Hepatocyte (in vitro differentiated cells): ENCODE results near the gene PGM1. TPM values are rescaled to one million over a fixed set of nuclear protein-coding genes. Genes with fewer than 3 reads are reported as not detected.

Source experiments
- DNase-seq: peaks from one replicate; pipeline ENCODE4 v3.0.0-alpha.2; 2016; ENCODE audit warnings: low spot score
- H2AFZ ChIP-seq: fragments of 200-600 bp; sonication (generic); 2 replicates; pipeline ENCODE4 v1.6.0; 2016; ENCODE audit warnings: antibody characterized with exemption, mild to moderate bottlenecking
- H3K27ac ChIP-seq: fragments of 200-600 bp; sonication (generic); 2 replicates; pipeline ENCODE4 v1.5.1; 2016; ENCODE audit warnings: mild to moderate bottlenecking
- H3K27me3 ChIP-seq: fragments of 200-600 bp; sonication (generic); 2 replicates; pipeline ENCODE4 v1.6.1; 2016
- H3K36me3 ChIP-seq: fragments of 200-600 bp; sonication (generic); replicated peaks from 2 replicates; pipeline ENCODE4 v1.5.1; 2016; ENCODE audit warnings: low read depth; ENCODE audit not compliant: insufficient read depth
- H3K4me1 ChIP-seq: fragments of 200-600 bp; sonication (generic); 2 replicates; pipeline ENCODE4 v1.5.1; 2016; ENCODE audit warnings: mild to moderate bottlenecking, moderate library complexity; ENCODE audit not compliant: insufficient read depth
- H3K4me2 ChIP-seq: fragments of 200-600 bp; sonication (generic); 2 replicates; pipeline ENCODE4 v1.6.0; 2016
- H3K4me3 ChIP-seq: fragments of 200-600 bp; sonication (generic); 2 replicates; pipeline ENCODE4 v1.5.1; 2016; ENCODE audit warnings: mild to moderate bottlenecking
- H3K79me2 ChIP-seq: fragments of 200-600 bp; sonication (generic); 2 replicates; pipeline ENCODE4 v1.6.0; 2017; ENCODE audit warnings: mild to moderate bottlenecking
- H3K9me2 ChIP-seq: fragments of 200-600 bp; sonication (generic); replicated peaks from 2 replicates; pipeline ENCODE4 v1.6.0; 2017; ENCODE audit warnings: mild to moderate bottlenecking; ENCODE audit not compliant: insufficient read depth
- H3K9me3 ChIP-seq: fragments of 200-600 bp; sonication (generic); 2 replicates; pipeline ENCODE4 v1.5.1; 2016; ENCODE audit warnings: low read depth, mild to moderate bottlenecking
- H4K20me1 ChIP-seq: fragments of 200-600 bp; sonication (generic); 2 replicates; pipeline ENCODE4 v1.6.0; 2016; ENCODE audit warnings: mild to moderate bottlenecking; ENCODE audit not compliant: insufficient read depth, poor library complexity, severe bottlenecking
- EZH2 ChIP-seq: fragments of 200-600 bp; sonication (generic); IDR thresholded peaks from 2 replicates; pipeline ENCODE4 v1.6.1; 2016; ENCODE audit warnings: antibody characterized with exemption, mild to moderate bottlenecking, borderline replicate concordance
- EZH2phosphoT487 ChIP-seq: fragments of 200-600 bp; sonication (generic); IDR thresholded peaks from one replicate; pipeline ENCODE4 v1.6.1; 2018; ENCODE audit warnings: antibody characterized with exemption, mild to moderate bottlenecking, low read depth, moderate library complexity; ENCODE audit not compliant: unreplicated experiment, severe bottlenecking
- WGBS: methylation state at CpG from one replicate; pipeline ENCODE4 v1.1.6; 2016; ENCODE audit warnings: low lambda C conversion rate; ENCODE audit errors: missing lambda C conversion rate; 5-methylcytosine and 5-hydroxymethylcytosine counted together
- polyA plus RNA-seq: library from polyadenylated mRNA; unstranded; fragments of >200 nt; fragmentation: Nextera tagmentation; extraction: Ambion mirVana; gene quantifications from 2 replicates; pipeline ENCODE4 v1.2.1, GENCODE V29; 2016
- total RNA-seq: library from RNA; depleted of rRNA; stranded (reverse); fragments of >200 nt; gene quantifications from 2 replicates; pipeline ENCODE4 v1.2.3, GENCODE V29; 2014
- TF ChIP-seq, protein P1 (sequence below): fragments of 200-600 bp; sonication (generic); IDR thresholded peaks from 2 replicates; pipeline ENCODE4 v1.5.1; 2016; ENCODE audit warnings: antibody characterized with exemption, mild to moderate bottlenecking; ENCODE audit not compliant: poor library complexity

The PGM1 gene
- total and polyA plus RNA-seq, 2 experiments from 2014 or later, result 85.0 to 88.9 TPM

DNA sequence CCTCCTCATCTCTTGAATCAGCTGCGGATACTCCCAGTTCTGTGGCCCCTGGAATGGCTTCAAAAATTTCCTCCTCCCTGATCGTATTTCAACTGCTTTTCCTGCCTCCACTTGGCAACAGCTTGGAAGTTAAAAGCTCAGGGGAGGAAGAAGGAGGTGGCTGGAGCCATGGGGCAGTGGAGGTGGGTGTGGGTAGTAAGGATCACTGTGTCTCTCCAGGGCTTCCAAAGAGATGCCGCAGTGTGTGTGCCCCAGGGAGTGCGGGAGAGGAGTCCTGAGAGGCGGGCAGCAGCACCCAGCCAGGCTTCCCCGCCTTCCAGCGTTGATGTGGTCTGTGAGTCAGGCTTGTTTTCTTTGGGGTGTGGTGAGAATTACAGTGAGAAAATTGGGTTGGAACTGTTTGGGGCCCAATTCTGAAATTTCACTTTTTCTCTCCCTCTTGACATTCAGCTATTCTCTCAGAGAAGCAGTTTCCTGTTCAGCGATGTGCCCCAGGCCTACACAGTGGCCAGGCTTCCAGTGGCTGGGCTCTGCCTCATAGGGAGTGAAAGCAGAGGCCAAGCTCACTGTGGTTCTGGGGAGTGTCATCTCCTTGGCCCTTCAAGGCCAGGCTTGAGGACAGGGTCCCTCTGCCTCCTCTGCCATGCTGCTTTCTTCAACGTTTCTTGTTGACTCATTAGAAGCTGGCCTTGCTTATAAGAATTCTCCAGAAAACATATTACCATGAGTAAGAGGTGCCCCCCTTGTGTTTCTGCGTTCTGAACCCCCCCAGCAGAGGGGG is 69.0 kb downstream of the PGM1 start:
- 72% methylated on average over 9 of the region's 10 CpGs for WGBS

DNA sequence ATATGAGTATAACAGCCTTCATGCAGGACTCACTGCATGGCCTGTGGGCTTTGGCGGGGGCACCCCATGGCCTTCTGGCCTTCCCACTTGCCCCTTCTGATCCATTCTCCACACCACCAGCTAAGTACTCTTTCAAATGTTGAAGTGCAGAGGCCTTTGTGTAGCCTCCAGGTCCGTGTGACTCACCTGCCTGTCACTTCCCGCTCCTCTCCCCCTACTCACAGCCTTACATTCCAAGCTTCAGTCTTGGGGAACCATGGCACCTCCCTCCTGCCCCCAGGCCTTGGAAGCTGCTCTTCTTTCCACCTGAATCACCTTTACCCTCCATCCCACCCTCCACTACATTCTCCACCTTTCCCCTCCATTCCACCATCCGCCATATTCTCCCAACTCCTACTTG is 69.6 kb downstream of the PGM1 start:
- Histone ChIP-seq H3K36me3 (no peaks in the 10 kb centered on the region), H3K4me3 (no peak overlapping the region), H3K9me3 (no peaks in the 10 kb centered on the region), H3K4me2 (no peak overlapping the region), H3K27ac (peak overlapping the region; percentile 61), H3K4me1 (no peaks in the 10 kb centered on the region), H3K27me3 (no peaks in the 10 kb centered on the region), H4K20me1 (no peaks in the 10 kb centered on the region), H3K79me2 (no peaks in the 10 kb centered on the region), H2AFZ (no peak overlapping the region), H3K9me2 (no peaks in the 10 kb centered on the region)
- WGBS, result 75% methylated on average over 4 of the region's 4 CpGs
- DNase-seq, result no peak
- TF ChIP-seq EZH2phosphoT487, result no peak

More for the DNA sequence above, 69.0 kb downstream of the PGM1 start:
- Histone ChIP-seq H4K20me1 (no peaks in the 10 kb centered on the region), H3K9me2 (no peaks in the 10 kb centered on the region), H3K9me3 (no peaks in the 10 kb centered on the region), H3K4me1 (no peaks in the 10 kb centered on the region), H3K36me3 (no peaks in the 10 kb centered on the region), H3K4me2 (no peak overlapping the region), H3K79me2 (no peaks in the 10 kb centered on the region), H3K4me3 (no peak overlapping the region), H2AFZ (no peak overlapping the region), H3K27me3 (no peaks in the 10 kb centered on the region), H3K27ac (peak overlapping the region; percentile 5)
- TF ChIP-seq EZH2 (no peak), EZH2phosphoT487 (no peak)
- TF ChIP-seq, protein P1, sequence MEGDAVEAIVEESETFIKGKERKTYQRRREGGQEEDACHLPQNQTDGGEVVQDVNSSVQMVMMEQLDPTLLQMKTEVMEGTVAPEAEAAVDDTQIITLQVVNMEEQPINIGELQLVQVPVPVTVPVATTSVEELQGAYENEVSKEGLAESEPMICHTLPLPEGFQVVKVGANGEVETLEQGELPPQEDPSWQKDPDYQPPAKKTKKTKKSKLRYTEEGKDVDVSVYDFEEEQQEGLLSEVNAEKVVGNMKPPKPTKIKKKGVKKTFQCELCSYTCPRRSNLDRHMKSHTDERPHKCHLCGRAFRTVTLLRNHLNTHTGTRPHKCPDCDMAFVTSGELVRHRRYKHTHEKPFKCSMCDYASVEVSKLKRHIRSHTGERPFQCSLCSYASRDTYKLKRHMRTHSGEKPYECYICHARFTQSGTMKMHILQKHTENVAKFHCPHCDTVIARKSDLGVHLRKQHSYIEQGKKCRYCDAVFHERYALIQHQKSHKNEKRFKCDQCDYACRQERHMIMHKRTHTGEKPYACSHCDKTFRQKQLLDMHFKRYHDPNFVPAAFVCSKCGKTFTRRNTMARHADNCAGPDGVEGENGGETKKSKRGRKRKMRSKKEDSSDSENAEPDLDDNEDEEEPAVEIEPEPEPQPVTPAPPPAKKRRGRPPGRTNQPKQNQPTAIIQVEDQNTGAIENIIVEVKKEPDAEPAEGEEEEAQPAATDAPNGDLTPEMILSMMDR, result no peak
- DNase-seq, result no peak

DNA sequence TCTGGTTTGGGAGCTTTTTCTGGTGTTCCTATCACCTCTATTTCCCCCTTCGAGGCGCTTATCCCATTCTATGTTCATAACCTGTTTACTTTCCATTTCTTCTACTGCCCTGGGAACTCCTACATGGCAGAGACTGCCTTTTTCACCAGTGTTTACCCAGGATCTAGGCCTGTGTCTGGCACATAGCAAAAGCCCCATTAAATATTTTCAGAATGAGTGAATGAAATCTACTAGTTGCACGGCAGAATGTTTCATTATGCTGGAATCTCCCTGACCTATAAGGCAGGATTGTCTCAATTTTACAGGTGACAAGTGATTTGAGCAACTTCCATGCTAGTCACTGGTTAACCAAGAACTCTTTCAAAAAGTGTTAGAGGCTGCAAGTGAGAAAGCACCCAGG is 70.1 kb downstream of the PGM1 start:
- Histone ChIP-seq H3K27me3 (no peaks in the 10 kb centered on the region), H3K36me3 (no peaks in the 10 kb centered on the region), H3K9me3 (no peaks in the 10 kb centered on the region), H3K9me2 (no peaks in the 10 kb centered on the region), H3K4me2 (no peak overlapping the region), H3K27ac (peak overlapping the region; percentile 61), H3K4me3 (no peak overlapping the region), H3K79me2 (no peaks in the 10 kb centered on the region), H4K20me1 (no peaks in the 10 kb centered on the region), H2AFZ (no peak overlapping the region), H3K4me1 (no peaks in the 10 kb centered on the region)
- 79% methylated on average over 3 of the region's 3 CpGs for WGBS
- DNase-seq, result no peak
- TF ChIP-seq EZH2, result no peak
- TF ChIP-seq EZH2phosphoT487, result no peak
- TF ChIP-seq, protein P1, result no peak

DNA sequence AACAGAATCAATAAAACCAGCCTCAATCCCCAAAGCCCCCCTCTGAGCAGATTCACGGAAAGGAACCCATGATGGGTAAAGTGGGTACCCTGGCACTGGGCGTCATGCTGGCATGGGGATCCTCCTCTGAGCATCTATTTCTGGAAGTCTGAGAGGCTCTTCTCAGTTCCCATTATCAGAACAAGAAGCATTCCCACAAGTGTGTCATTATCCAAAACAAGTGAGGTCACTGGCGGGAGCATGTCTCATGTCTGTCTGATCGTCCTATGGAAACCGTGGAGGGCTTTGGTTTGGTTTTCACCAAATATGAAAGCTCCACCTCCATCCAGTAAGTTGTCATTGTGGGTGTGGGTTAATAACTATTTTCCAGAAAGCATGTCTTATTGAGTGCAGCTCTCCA is 70.7 kb downstream of the PGM1 start:
- Histone ChIP-seq H3K9me2 (no peaks in the 10 kb centered on the region), H3K27me3 (no peaks in the 10 kb centered on the region), H3K79me2 (no peaks in the 10 kb centered on the region), H3K4me3 (no peak overlapping the region), H2AFZ (no peak overlapping the region), H3K4me1 (no peaks in the 10 kb centered on the region), H3K9me3 (no peaks in the 10 kb centered on the region), H4K20me1 (no peaks in the 10 kb centered on the region), H3K27ac (no peak overlapping the region), H3K36me3 (no peaks in the 10 kb centered on the region), H3K4me2 (no peak overlapping the region)
- DNase-seq, result no peak
- 98% methylated on average over 5 of the region's 5 CpGs for WGBS
- TF ChIP-seq EZH2, result no peak
- TF ChIP-seq EZH2phosphoT487, result no peak
- TF ChIP-seq, protein P1, result no peak
